TTC549 (cell line): ENCODE data around the gene TTF2.

Experiments used
- FAIRE-seq: peaks from 2 replicates; lab custom pipeline; 2012; peaks lifted over from hg19 to GRCh38; lab: Jason Lieb, UNC

TTF2 gene

DNA sequence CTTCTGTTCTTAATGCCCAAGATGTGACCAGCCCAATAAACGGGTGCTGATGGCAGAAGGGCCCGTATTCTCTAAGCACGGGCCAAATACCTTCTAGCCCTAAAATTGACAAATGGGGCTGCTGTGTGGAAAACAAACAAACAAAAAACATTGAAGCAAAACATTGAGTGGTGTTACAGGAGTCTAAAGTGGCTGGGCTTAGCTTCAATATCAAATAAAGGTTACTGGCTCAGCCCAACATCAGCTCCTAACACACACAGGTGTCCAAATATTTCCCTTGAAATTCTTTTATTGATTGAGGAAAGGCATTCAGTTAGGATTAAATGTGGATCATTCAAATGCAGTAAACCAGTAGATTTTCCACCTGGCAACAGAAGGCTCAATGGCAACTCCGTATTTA, 13.3 kb upstream of the TTF2 start:
- no peak for FAIRE-seq

DNA sequence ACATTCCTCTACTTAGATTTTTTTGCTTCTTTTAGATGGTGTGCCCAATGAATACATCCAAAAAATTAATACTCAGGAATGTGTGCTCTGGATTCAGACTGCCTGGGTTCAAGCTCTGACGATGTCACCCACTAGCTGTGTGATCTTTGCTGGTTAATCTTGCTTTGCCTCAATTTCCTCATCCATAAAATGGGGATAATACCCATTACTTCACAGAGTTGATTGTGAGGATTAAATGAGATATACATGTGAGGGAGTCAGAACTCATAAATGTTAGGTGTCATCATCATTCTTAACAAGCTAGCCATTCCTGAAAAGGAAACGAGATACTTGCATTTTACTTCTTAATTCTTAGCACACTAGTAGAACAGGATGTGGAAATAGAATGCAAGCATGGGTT, 12.9 kb upstream of the TTF2 start:
- no peak for FAIRE-seq

GRCh38 chr1:117049857-117050256, 10.3 kb upstream of the TTF2 start:
- FAIRE-seq: no peak

DNA sequence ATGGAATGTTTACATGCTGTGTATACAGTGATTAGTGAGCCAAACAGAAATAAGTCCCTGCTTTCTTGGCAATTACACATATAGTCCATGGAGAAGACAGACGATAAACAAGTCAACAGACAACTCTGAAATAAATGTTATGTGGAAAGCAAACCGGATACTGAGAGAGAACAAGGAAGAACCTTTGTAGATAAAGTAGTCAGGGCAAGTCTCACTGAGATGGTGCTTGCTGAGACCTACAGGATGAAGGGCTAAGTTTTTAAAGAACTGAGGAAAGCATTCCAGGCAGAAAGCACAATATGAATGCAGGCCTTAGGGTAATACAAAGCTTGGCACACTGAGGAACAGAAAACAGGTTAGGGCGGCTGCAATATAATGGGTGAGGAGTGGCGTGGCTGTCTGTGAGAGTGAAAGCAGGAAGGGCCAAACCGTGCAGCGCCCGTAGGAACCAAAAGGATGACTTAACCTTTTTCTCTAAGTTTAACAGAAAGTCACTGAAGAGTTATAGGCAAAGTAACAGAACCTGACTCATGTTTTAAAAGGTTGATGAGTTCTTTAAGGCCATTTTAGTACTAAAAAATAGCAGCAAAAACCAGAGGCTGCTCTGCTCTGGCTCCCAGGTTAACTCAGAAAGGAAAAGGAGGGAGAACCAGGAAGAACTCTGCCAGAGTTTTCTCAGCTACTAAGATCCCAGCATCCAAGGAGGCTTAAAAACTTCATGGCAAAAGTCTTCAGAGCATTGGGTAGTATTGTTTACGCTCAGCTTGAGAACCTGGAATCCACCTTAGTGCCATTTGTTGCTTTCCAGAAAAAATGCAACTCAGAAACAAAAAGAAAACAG, 8.7 kb upstream of the TTF2 start:
- FAIRE-seq: no peak

GRCh38 chr1:117054068-117054467, 6.1 kb upstream of the TTF2 start:
- FAIRE-seq: no peak

DNA sequence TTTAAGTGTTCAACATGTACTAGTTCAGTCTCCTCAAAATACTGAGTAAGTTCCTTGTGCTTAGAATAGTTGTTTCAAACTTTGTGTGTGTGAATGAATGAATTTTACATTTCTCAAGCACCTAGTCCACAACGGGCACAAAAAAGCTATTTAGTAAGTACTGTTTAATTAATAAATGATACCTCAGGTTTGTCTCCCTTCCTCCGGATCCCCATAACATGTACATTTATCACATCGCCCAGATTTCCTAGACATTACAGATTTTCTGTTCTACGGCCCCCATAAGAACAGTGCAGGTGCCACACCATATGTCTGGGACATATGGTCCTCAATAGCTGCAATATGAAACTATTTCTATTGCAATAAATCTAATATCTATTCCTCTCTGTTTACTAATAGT, 1.3 kb upstream of the TTF2 start:
- no peak for FAIRE-seq

GRCh38 chr1:117059334-117059677, 820 bp upstream of the TTF2 start:
- FAIRE-seq: no peak

DNA sequence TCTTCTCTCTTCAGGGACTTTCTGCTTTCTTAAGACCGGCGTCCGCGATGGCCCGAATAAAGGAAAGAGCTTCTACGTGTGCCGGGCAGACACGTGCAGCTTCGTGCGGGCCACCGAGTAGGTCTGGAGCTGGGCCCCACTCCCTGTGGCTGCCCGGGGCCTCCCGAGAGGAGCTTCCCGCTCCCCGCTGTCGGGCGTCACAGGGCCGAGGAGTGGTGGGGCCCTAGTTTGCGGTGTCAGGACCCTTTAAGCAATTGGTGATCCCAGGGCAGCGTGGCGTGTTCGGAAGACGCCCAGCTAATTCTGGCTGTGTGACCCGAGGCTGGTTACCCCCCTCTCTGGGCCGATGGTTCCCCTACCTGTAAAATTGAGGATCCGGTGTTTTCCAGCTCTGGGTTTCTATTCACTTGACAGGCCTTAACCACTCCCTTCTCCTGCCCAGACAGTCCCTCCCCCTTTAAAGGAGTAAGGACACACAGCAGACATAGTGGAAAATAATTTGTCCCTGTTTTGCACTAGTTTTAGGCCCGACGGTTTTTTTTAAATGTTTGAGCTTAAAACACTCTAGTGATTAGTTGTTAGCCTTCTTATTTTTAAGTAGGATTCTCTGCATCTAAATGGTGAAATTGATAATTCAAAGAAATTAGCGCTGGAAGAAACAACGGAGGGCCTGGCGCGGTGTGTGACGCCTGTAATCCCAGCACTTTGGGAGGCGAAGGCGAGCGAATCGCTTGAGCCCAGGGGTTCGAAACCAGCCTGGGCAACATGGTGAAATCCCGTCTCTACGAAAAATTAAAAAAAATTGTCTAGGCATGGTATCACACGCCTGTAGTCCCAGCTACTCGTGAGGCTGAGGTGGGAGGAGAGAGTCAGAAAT, 553 bp downstream of the TTF2 start:
- FAIRE-seq: no peak

GRCh38 chr1:117061986-117062415, 1.9 kb downstream of the TTF2 start:
- no peak for FAIRE-seq

DNA sequence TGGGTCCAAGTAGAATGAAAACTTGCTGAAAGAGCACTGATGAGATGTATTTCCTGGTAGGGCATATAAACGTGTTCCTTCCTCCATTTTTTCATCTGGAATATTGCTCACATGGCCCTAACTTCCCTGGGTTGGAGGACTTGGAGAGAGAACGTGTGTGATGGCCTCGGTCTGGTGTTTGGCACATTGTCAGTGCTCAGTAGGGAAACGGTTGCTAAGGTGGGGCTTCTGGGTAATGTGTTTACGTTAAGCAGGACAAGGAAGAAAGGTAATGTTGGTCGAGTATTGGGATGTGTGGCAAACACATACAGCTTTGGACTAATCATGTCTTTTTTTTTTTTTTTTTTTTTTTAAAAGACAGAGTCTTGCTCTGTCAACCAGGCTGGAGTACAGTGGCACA, 6.2 kb downstream of the TTF2 start:
- no peak for FAIRE-seq

DNA sequence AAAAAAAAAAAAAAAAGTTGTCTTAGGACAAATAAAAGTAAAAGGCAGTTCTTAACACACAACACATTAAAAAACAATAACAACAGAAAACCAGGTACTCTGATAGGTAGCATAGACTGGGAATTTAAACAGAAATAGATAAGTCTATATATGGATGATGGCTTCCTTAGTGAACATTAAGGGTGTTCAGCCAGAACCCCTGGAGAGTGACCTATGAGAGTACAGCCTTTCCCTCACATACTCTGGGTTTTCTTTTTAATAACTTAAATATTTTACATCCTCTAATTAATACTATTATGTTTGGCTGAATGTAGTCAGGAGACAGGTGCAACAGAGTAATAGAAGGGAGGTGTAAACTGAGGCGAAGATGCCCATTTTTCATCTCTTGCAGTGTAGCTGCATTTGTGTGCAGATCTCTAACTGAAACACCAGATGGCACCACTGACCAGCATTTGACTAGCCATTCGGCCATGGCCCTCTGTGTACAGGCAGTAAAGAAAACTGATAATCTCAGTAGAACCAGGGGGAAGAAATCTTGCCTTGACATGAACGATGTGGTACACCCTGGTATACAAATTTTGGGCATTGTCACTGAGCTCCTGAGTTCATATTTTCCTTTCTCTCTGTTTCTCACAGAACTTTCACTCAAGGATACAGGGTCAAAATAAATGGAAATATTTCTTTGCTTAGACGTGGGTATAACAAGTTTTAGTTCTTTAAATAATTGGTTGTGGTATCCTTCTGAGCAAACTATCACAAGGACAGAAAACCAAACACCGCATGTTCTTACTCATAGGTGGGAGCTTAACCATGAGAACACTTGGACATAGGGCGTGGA, 7.6 kb downstream of the TTF2 start:
- no peak for FAIRE-seq

GRCh38 chr1:117068580-117068979, 8.5 kb downstream of the TTF2 start:
- no peak for FAIRE-seq

- FAIRE-seq: no peak
Measured at GRCh38 chr1:117069220-117069844, 9.2 kb downstream of the TTF2 start.

DNA sequence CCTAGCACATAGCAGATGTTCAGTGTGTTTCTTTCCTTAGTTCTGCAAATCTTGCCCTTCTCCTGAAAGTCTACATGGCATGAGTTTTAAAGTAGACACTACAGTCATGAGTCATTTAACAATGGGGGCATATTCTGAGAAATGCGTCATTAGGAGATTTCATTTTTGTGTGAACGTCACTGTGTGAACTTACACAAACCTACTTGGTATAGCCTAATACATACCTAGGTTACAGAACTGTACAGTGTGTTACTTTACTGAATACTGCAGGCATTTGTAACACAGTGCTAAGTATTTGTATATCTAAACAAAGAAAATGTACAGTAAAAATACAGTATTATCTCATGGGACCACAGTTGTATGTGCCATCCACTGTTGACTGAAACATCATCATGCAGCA, 10.0 kb downstream of the TTF2 start:
- no peak for FAIRE-seq

DNA sequence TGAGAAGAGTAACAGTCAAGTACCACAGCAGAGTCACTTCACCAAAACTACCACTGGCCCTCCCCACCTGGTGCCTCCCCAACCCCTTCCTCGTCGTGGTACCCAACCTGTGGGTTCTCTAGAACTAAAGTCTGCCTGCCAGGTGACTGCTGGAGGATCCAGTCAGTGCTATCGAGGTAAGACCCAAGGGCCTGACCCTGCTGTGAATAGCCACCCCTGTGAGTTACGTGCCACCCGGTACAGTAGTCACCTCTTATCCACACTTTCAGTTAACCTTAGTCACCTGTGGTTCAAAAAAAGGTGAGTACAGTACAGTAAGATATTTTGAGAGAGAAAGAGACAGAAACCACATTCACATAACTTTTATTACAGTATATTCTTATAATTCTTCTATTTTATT, 16.5 kb downstream of the TTF2 start:
- no peak for FAIRE-seq

GRCh38 chr1:117077267-117077666, 17.1 kb downstream of the TTF2 start:
- FAIRE-seq: no peak

GRCh38 chr1:117079737-117080136, 19.6 kb downstream of the TTF2 start:
- no peak for FAIRE-seq

DNA sequence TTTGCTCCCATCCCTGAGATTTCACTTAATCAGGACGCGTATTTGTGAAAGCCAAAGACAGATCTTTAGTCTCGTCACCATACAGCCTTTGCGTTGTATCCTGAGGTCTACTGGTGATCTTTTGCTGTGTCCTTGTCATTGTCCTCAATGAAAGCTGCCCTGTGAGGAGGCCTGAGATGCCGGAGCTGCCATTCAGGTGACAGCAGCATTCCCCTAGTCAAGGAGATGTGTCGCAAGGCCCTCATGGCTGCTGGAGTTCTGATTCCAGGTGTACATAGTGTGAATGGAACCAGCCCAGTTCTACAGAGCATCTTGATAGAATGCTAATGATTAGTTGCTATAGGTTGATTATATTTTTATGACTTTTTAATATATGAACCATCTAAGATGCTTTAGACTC, 24.1 kb downstream of the TTF2 start:
- no peak for FAIRE-seq

GRCh38 chr1:117087686-117088085, 27.6 kb downstream of the TTF2 start:
- FAIRE-seq: no peak

DNA sequence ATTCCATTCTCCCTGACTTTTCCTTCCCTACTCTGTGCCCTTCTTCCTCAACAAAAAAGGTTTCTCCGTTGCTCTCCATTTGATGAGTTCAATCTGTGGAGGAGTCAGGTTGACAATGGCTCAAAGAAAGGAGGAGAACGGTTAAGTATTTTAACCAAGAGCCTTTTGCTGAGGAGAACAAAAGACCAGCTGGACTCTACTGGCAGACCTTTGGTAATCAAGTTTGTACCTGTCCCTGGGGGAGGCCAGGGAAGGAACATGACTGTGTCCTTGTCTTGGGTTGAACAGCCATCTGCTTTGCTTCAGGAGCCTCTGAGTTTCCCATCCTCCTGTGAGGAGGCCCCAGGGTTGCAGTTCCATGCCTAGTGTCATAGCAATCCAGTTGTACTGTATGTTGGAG, 29.9 kb downstream of the TTF2 start:
- no peak for FAIRE-seq

DNA sequence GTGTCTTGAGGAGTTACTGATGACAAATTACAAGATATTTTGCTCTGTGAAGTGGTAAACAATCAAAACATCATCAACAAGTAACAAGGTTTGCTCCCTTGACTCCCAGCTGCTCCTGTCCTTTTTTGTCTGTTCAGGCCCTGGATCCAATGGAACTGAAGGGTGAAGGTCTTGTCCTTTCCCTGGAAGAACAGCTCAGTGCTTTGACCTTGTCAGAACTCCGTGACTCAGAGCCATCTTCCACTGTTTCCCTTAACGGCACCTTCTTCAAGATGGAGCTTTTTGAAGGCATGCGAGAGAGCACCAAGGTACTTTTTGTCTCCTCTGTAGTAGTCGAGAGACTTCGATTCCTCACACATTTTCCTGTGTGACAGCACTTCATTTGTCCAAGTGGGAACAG, 32.5 kb downstream of the TTF2 start:
- FAIRE-seq: no peak

GRCh38 chr1:117093091-117093534, 33.0 kb downstream of the TTF2 start:
- FAIRE-seq: no peak
